Measurements from ENCODE around the gene MBOAT2. TPM values are rescaled to one million over a fixed set of nuclear protein-coding genes. Genes with fewer than 3 reads are reported as not detected.
"Not testable (repeated sequence)": the region's sequence is repeated elsewhere in the genome, so short reads cannot be mapped to it uniquely, and the experiment has no call there.

Gene MBOAT2
- total RNA-seq, 1 donor from 2014 or later: 21.7 TPM

DNA sequence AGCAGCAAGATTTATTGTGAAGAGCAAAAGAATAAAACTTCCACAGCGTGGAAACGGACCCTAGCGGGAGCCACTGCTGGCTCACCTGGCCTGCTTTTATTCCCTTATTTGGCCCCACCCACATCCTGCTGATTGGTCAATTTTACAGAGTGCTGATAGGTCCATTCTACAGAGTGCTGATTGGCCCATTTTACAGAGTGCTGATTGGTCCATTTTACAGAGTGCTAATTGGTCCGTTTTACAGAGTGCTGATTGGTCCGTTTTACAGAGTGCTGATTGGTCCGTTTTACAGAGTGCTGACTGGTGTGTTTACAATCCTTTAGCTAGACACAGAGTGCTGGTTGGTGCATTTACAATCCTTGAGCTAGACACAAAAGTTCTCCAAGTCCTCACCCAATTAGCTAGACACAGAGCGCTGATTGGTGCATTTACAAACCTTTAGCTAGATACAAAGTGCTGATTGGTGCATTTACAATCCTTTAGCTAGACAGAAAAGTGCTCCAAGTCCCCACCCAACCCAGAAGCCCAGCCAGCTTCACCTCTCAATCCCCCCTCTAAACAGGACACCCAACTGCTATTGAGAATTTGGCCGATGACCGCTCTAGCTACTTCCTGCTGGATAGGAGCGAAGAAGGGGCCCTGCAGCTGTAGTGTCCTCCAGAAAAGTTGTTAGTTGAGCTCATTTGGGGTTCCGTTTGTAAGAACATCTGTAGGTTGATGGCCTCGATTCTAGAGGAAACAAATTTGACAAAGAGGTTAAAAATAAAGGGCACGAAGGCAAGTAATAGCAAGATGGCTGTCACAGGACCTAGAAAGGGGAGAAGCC lies 108.2 kb downstream of the MBOAT2 start:
- DNase-seq (ENCODE audit: low spot score): not testable (repeated sequence)

DNA sequence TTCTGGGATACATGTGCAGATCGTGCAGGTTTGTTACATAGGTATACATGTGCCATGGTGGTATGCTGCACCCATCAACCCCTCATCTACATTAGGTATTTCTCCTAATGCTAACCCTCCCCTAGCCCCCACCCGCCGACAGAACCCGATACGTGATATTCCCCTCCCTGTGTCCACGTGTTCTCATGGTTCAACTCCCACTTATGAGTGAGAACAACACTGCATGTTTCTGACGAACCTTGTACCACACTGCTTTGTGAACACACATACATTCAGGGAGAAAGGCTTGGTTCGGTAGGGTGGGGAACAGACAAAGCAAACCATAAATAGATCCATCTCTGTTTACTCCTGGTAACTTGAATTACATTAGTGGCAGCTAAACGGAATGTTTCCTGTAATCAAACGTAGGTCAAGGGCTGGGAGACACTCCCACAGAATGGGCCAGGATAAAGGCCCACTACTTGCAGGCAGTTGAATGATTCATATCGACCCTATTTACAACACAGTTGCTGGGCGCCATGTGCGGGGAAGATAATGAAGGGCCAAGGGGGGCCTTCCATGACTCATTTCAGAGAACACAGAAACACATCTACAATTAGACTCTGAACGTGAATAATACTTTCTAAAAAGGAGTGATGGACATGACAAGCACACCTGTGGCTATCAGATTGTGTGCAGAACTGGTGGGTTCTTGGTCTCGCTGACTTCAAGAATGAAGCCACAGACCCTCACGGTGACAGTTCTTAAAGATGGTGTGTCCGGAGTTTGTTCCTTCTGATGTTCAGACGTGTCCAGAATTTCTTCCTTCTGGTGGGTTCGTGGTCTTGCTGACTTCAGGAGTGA lies 109.3 kb downstream of the MBOAT2 start:
- no peak for DNase-seq (ENCODE audit: low spot score)

DNA sequence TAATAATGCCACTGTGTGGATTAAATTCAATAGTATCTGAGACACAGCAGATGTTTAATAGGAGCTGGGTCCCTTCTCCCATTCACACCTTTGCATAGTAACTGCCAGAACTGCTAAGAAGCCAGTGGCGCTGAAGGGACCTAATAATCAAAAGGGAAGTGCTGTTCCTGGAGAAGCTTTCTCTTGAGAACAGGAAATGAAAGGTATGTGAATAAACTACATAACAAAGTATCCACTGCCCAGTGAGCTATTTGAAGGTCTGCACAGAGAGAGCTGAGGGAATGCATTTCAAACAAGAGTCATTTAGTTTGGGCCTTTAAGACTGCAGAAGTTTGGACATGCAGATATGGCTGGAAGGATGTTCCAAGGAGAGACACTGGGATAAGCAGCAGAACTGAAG lies 110.0 kb downstream of the MBOAT2 start:
- no peak for DNase-seq (ENCODE audit: low spot score)

GRCh38 chr2:8892111-8892510 lies 111.4 kb downstream of the MBOAT2 start:
- DNase-seq (ENCODE audit: low spot score): no peak

- DNase-seq (ENCODE audit: low spot score): no peak
These were observed 113.5 kb downstream of the MBOAT2 start for GRCh38 chr2:8889978-8890377.

DNA sequence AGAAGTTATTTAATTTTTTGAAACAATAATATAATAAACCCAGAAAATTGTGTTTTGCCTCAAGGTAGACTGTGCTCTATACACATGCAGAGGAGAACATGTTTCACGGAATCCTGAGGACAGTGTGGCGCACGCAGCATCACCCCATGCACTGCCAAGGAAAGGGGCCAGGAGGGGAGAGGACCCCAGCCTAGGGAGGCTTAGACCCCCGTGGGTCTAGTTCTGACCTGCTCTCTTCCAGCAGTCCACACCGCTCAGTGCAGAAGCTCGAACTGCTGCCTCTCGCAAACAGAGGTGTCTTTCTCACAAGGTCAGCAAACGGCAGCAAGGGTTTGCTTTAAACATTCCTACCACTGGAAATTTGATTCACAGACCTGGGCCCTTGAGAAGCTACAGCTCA lies 114.5 kb downstream of the MBOAT2 start:
- DNase-seq (ENCODE audit: low spot score): no peak

DNA sequence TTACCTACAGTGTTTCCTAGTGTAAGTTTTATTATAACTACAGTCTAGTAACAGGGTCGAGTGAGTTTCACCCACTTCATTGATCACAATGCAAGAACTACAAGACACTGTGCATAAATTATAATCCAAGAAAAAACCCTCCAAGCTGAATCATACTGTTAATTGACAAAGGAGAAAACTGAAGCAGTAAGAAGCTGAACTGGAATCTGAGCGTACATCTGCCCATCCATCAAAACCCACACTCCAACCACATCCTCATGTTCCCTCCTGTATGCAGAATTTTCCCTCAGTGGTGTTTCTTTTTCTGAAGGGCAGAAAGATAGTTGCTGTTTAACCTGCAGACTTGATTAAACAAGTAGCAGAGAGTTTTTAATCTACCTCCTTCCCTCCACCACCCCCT lies 116.6 kb downstream of the MBOAT2 start:
- no peak for DNase-seq (ENCODE audit: low spot score)

GRCh38 chr2:8886202-8886518 lies 117.3 kb downstream of the MBOAT2 start:
- DNase-seq (ENCODE audit: low spot score): no peak

GRCh38 chr2:8885449-8886201 lies 117.9 kb downstream of the MBOAT2 start:
- DNase-seq (ENCODE audit: low spot score): no peak

- DNase-seq (ENCODE audit: low spot score): no peak
These were observed 118.7 kb downstream of the MBOAT2 start for GRCh38 chr2:8884812-8885211.

GRCh38 chr2:8882094-8882493 lies 121.4 kb downstream of the MBOAT2 start:
- no peak for DNase-seq (ENCODE audit: low spot score)

DNA sequence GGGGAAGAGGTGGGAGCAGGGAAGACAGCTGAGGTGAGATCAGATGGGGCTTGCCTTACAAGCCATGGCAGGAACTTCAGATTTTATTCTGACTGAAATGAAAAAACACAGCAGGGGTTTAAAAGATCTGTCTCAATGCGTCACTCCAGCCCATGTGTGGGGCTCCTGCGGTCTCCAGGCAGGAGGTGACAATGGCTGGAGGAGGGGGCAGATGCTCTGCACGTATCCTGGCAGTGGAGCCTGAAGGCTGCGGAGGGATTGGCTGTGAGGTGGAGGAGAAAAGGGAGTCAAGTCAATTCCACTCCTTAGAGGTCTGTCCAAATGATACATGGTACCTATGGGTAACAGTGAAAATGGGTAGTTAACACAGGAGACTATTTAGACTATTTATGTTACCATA lies 125.6 kb downstream of the MBOAT2 start:
- DNase-seq (ENCODE audit: low spot score): no peak

DNA sequence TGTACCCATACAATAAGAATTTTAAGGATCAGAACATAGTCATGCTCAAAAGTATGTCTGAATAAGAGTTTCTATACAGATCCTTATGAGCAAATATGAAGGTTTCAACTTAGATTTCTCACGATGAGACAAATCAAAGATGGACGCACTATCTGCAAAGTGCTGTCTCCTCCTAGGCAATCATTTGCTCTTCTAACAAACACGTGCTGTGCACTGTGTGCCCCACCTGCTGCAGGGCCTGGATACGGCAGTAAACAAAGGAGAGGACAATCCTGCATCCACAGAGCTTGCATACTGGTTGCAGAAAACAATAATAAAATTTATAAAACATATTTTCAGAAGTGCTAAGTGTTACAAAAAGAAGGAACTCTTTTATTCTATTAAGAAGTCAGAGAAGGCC lies 126.2 kb downstream of the MBOAT2 start:
- no peak for DNase-seq (ENCODE audit: low spot score)

DNA sequence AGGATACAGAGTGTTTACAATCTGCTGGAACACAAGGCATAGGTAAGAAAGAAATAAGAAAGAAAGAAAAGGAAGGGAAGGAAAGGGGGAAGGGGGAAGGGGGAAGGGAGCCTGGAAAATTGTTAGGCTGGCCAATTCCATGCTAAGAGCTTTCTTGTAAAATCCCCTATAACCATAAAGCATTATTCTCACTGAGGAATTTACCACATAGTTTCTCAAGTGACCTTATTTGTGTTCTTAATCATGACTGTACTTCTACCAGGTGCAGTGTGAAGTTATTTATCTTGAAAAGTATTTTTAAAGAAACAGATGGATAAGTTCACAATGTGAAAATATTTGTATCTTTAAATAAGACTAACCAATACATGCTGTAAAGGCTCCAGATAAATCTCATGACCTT lies 126.9 kb downstream of the MBOAT2 start:
- no peak for DNase-seq (ENCODE audit: low spot score)

DNA sequence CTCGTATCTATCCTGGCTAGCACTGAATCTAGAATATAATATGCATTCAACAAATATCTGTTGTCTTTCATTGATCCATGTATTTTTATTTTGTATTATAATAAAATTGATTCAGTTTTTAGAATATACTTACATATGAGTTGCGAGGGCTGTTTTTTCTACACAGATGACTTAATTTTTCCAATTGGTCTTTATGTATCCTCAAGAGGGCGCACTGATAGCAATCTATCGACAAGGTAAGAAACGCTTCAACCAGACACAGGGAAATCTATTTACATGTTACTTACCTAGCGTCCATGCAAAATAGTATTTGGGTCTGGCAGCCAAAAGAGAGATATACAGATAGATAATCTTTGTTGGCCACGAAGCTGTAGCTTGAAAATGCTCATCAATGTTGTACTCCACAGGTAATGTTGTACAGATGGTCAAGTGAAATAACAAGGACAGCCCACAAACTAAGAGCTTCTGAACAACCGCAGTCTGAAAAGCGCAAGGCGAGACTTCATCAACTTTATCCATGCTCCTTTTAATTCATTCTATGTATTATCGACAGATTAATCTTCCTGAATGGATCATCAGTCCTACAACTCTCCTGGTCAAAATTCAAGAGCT lies 130.6 kb downstream of the MBOAT2 start:
- DNase-seq (ENCODE audit: low spot score): no peak

DNA sequence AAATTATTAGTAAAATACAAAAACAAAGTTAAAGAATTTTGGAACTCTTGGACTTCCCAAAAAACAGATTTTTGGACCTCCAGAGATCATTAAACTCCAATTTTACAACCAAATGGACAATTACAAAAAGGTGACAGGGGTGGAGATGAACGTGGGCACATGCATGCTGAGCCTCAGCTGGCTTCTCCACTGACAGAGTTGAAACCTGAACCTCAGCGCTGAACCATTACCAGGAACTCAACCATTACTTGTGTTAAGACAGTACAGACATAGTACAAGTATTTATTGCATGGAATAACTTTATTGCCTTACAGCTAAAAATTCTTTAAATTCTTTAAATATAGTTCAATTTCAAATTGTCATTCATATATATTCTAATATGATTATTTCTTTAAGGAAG lies 133.0 kb downstream of the MBOAT2 start:
- no peak for DNase-seq (ENCODE audit: low spot score)

- no peak for DNase-seq (ENCODE audit: low spot score)
These were observed 136.1 kb downstream of the MBOAT2 start for GRCh38 chr2:8867363-8867762.

DNA sequence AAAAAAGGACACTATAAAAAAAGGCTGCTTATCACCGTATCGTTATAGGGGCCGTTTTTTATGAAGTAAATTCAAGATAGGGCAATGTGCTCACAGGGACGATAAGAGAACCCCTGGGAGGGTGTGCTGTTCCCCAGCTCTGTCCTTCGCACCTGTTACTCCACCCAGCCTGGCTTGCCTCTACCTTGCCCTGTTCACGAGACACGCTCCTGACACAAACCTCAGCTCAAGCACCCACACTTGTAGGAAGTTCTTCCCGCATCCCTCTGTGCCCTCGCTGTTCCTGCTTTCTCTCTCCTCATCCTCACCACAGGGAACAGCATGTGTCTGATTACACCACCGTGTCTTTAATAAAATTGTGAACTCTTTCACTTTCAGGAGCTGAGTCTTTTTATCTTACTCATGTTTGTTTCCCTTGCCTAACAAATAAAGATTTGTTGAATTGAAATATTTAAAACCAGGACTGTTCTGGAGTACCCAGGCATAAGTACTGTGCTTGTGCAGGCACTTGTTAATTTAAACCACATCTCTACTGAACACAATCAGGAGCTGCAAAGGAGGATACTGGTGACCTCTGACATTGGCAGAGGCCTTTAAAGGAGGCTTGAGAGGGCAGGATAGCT lies 140.0 kb downstream of the MBOAT2 start:
- no peak for DNase-seq (ENCODE audit: low spot score)

DNA sequence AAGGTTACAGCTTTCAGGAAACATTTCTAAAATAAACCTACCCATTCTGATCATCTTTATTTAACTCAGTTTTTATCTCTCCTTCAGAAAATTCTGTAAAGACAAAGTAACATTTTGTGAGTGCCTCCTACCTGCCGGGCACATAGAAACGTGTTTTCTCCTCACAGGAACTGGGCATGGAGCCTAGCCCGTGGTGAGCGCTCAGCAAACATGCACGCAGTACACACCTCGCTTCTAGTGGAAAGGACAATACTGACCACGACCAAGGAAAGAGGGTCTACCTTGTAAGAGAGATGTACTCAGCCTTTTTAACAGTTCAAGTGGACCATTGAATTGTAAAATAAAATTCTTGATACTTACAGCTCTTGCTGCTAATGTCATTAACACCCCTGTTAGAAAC lies 141.3 kb downstream of the MBOAT2 start:
- no peak for DNase-seq (ENCODE audit: low spot score)

DNA sequence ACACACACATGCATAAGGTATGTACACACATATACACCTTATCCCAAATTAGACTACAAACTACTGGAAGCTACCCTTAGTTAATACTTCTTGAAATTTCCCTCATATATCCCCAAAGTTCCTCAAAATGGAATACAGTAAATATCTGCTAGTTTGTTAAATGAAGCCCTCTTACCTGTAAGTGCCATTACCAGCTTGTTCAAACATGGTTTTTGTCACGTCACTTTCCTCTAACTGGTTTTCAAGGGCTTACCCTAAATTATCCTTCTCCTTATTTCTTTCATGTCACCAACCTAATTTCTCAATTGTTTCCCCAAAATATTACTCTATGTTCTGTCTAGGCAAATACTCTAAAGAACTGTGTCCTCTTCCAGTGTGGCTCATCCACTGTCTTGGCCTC lies 141.7 kb downstream of the MBOAT2 start:
- no peak for DNase-seq (ENCODE audit: low spot score)

DNA sequence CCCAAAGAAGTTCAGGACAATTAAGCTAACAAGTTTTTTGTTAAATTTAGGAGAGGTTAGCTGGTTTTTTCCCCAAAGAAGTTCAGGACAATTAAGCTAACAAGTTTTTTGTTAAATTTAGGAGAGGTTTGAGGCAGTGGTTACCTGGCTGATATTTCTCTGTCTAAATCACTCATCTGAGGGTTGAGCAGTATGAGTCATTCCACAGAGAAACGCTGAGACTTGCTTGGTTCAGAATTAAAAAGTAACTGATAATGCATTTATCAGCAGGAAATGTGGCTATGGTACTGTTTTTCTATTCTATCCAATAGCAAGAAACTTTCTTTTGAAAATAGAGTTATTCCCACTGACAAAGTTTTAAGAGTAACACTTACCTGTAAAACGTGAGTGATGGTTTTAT lies 143.2 kb downstream of the MBOAT2 start:
- DNase-seq (ENCODE audit: low spot score): no peak

DNA sequence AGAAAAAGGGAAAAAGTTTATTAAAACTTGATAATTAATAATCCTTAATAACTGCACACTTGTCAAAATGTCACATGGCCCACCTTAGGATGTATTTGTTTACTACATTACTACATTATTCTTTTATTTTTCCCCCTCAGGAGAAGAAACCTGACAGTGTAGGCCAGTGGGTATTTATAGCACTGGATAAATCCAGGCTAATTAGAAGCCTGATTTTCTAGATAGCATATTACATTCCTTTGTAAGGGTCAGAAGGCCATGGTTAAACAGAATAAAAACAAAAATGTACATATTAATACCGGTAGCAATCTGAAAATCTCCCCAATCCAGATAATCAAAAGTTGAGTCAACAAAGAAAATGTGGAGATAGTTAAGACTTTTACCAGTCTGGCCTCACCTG lies 144.6 kb downstream of the MBOAT2 start:
- no peak for DNase-seq (ENCODE audit: low spot score)
